HCT116 (cell line): Measurements from ENCODE around the gene ATP6V1A.
A peak's percentile ranks its signal among the peaks of the same experiment; 100 is the strongest.

Source experiments
- CEBPB ChIP-seq: IDR thresholded peaks from 2 replicates; pipeline ENCODE4 v1.6.1; 2012; ENCODE audit warnings: low read depth
- EZH2 ChIP-seq: fragments of 200-600 bp; sonication (generic); IDR thresholded peaks from 2 replicates; pipeline ENCODE4 v1.6.1; 2017; ENCODE audit warnings: antibody characterized with exemption, mixed run types
- EZH2phosphoT487 ChIP-seq: fragments of 200-600 bp; IDR thresholded peaks from 2 replicates; pipeline ENCODE4 v1.6.1; 2018; ENCODE audit warnings: antibody characterized with exemption, borderline replicate concordance
- POLR2AphosphoS5 ChIP-seq: IDR thresholded peaks from 2 replicates; pipeline ENCODE4 v1.6.1; 2011; ENCODE audit warnings: mild to moderate bottlenecking, low read depth, low read length, moderate library complexity
- RAD21 ChIP-seq: IDR thresholded peaks from 2 replicates; pipeline ENCODE4 v1.6.1; 2012; ENCODE audit warnings: low read depth, mild to moderate bottlenecking
- TF ChIP-seq, protein P1 (sequence below), 3 experiments: fragments of 200-600 bp in 1 of 3; sonication (generic) in 1 of 3; IDR thresholded peaks in 2 of 3; conservative IDR thresholded peaks in 1 of 3; 2 replicates each; pipeline ENCODE4 v1.5.1; 2012 to 2017; ENCODE audit warnings: low read depth in 2 of 3, low read length in 2 of 3, antibody characterized with exemption in 1 of 3, borderline replicate concordance in 1 of 3, control low read depth in 1 of 3, mild to moderate bottlenecking in 1 of 3, mixed read lengths in 1 of 3, mixed run types in 1 of 3, moderate library complexity in 1 of 3; ENCODE audit not compliant: insufficient read depth in 1 of 3

DNA sequence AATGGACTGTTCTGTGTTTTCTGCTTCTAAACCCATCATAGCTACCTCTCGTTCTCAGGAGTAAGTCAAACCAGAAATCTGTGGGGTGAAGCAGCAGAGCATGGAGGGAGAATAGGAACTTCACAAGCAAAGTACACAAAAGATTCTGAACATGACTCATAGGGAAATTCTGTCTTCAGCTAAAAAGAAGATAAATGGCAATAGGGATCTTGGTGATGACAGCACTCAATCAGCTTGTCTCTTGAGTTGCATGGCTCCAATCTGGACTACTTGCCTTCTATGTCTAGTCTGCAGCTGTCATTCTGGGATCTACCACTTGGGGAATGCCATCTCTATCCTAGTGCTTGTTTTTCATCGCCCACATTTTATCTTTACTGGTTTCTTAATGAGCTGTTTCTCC lies 78.3 kb downstream of the ATP6V1A start:
- TF ChIP-seq POLR2AphosphoS5 (no peak), EZH2 (no peak), EZH2phosphoT487 (no peak), RAD21 (no peak), CEBPB (no peak)
- TF ChIP-seq, protein P1, sequence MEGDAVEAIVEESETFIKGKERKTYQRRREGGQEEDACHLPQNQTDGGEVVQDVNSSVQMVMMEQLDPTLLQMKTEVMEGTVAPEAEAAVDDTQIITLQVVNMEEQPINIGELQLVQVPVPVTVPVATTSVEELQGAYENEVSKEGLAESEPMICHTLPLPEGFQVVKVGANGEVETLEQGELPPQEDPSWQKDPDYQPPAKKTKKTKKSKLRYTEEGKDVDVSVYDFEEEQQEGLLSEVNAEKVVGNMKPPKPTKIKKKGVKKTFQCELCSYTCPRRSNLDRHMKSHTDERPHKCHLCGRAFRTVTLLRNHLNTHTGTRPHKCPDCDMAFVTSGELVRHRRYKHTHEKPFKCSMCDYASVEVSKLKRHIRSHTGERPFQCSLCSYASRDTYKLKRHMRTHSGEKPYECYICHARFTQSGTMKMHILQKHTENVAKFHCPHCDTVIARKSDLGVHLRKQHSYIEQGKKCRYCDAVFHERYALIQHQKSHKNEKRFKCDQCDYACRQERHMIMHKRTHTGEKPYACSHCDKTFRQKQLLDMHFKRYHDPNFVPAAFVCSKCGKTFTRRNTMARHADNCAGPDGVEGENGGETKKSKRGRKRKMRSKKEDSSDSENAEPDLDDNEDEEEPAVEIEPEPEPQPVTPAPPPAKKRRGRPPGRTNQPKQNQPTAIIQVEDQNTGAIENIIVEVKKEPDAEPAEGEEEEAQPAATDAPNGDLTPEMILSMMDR (IDR thresholded peaks at IDR 0.05 in 2 of 3, conservative IDR thresholded peaks at IDR 0.05 in 1 of 3; ENCODE audit: borderline replicate concordance in 1 of 3, insufficient read depth in 1 of 3, low read depth in 2 of 3, low read length in 2 of 3), result peak in 2 of 3 experiments; percentile 47 to 48; a peak in 4 of 6 replicates
